ENCODE data around the gene PLSCR3.
"Not testable (repeated sequence)": the region's sequence is repeated elsewhere in the genome, so short reads cannot be mapped to it uniquely, and the experiment has no call there.

Gene PLSCR3

DNA sequence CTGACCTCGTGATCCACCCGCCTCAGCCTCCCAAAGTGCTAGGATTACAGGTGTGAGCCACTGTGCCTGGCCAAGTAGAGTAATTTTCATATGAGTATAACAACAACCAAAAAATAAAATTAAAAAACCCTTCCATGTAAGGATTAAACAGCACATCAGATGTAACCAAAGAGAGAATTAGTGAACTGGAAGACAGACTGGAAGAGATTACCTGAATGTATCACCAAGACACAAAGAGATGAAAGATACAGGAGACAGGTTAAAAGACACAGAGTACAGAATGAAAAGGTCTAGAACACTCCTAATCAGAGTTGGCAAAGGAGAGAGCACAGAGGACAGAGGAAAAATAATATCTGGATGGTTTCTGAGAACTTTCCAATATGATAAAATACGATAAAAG, 15.2 kb downstream of the PLSCR3 start:
- DNase-seq, result no peak

- no peak for DNase-seq
Measured at GRCh38 chr17:7374353-7374752, 20.0 kb downstream of the PLSCR3 start.

DNA sequence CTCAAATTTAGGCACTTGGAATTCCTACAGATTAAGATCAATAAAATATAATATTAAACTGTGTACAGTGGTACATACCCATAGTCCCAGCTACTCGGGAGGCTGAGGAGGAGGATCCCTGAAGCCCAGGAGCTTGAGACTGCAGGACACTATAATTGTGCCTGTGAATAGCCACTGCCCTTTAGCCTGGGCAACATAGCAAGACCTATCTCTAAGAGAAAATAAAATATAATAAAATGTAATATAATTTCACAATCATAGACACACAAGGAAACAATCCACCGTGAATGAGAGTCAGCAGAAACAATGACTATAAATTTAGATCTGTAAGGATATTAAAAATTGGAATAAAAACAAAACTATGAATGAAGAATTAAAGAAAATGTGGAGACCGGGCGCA, 23.5 kb downstream of the PLSCR3 start:
- no peak for DNase-seq

- DNase-seq, result no peak
Measured at GRCh38 chr17:7369825-7370224, 24.5 kb downstream of the PLSCR3 start.

GRCh38 chr17:7368599-7368994, 25.7 kb downstream of the PLSCR3 start:
- DNase-seq, result not testable (repeated sequence)

DNA sequence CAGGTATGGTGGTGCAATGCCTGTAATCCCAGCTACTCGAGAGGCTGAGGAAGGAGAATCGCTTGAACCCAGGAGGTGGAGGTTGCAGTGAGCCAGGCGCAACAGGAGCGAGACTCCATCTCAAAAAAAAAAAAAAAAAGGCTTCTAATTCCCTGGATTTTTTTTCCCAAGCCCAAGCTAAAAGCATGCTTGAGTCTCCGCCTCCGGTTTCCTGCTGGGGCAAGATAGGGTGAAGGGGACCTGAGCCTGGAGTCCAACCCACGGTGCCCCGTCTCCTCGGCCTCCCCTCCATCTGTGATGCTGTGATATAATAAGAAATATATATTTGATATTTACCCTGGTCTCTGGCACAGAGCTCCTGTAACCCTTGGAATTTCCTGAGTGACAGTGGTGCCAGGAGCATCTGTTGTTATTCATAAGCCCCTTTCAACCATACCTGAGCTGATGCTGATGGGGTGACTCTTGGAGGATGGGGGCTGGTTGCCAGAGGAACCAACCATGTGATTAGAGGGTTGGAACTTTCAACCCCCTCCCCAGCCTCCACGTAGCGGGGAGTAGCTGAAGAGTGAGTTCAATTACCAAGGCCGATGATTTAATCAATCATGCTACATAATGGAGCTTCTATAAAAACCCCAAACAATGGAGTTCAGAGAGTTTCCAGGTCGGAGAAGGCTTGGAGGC, 26.3 kb downstream of the PLSCR3 start:
- DNase-seq, result no peak

GRCh38 chr17:7367083-7367482, 27.2 kb downstream of the PLSCR3 start:
- DNase-seq, result no peak

- DNase-seq, result not testable (repeated sequence)
Measured at GRCh38 chr17:7365963-7366362, 28.4 kb downstream of the PLSCR3 start.

- no peak for DNase-seq
Measured at GRCh38 chr17:7363311-7363710, 31.0 kb downstream of the PLSCR3 start.

GRCh38 chr17:7361906-7362305, 32.4 kb downstream of the PLSCR3 start:
- no peak for DNase-seq

GRCh38 chr17:7357381-7357780, 36.9 kb downstream of the PLSCR3 start:
- DNase-seq, result no peak

DNA sequence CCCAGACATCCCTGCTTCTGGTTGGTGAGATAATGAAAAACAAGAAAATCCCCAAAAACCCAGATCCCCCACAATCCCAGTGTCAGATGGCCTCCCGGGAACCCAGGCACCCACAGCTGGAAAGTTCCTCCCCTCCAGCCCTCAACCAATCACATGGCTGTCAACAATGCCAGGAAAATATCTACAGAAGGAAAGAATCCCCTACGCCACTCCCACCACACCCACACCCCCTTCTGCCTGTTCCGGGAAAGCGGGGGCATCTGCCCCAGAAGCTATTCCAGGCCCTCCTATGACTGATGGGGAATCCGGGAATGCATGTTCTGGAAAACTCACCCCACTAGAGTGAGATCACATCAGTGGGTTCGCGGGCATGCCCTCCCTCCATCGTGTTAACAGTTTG, 37.6 kb downstream of the PLSCR3 start:
- DNase-seq, result no peak

DNA sequence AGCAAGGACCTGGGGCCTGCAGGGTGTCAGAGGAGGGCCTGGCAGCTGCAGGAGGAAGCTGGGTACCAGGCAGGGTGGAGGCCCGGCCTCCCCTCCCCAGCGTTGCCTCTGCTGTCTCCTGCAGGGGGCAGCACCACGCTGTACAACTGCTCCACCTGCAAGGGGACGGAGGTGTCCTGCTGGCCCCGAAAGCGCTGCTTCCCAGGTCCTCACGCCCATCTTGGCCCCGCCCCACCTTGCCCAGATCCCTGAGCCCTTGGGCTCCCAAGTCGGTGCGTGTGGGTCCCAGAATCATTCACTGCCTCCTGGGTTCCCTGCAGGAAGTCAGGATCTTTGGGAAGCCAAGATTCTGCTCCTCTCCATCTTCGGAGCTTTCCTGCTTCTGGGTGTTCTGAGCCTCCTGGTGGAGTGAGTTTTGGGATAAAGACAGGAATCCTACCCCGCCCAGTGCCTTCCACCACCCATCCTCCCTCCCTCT, 38.2 kb downstream of the PLSCR3 start:
- peak; percentile 66 for DNase-seq

GRCh38 chr17:7355573-7355972, 38.8 kb downstream of the PLSCR3 start:
- DNase-seq, result no peak

DNA sequence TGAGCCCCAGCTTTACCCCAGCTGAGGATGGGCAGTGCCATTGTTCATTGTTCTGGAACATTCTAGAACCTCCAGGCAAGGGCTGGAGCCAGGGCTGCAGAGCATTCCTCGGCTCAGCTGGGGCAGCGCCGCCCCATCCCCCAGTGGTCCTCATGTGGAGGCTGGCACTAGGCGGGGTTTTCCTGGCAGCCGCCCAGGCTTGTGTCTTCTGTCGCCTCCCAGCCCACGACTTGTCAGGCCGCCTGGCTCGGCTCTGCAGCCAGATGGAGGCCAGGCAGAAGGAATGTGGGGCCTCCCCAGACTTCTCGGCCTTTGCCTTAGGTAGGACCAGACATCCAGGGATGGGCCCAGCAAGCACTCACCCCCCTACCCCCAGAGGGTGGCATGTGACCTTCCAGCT, 39.3 kb downstream of the PLSCR3 start, which contains the start of gene TMEM95:
Gene TMEM95, plus strand, starts transcription at position 104 of the 400 bp plus-strand sequence. Its CDS starts 49 bp downstream, at position 153.
- peak; percentile 2 for DNase-seq

DNA sequence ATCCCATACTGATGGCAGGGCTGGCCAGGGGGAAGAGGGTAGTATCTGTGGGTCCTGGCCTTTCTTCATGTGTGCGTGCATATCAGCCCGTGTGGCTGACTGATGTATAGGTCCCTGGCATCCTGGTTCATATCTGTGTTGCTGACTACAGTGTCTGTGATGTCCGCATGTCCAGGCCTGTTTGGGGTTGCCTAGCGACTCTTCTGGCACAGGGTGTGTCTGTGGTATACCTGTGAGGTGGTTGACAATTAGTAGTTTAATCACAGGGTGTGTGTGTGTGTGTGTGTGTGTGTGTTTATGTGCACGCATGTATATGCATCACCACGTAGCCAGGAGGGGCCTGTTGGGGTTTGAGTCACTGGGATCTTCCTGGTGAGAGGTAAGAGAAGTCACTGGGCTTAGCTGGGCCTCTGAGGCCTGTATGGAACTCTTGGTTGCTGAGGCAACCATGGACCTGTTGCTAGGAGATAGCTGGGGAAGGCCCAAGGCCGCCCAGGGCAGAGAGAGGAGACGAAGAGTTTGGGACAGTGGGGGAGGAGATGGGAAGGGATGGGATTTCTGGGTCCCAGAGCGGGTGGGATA, 40.0 kb downstream of the PLSCR3 start:
- peak; percentile 20 for DNase-seq

DNA sequence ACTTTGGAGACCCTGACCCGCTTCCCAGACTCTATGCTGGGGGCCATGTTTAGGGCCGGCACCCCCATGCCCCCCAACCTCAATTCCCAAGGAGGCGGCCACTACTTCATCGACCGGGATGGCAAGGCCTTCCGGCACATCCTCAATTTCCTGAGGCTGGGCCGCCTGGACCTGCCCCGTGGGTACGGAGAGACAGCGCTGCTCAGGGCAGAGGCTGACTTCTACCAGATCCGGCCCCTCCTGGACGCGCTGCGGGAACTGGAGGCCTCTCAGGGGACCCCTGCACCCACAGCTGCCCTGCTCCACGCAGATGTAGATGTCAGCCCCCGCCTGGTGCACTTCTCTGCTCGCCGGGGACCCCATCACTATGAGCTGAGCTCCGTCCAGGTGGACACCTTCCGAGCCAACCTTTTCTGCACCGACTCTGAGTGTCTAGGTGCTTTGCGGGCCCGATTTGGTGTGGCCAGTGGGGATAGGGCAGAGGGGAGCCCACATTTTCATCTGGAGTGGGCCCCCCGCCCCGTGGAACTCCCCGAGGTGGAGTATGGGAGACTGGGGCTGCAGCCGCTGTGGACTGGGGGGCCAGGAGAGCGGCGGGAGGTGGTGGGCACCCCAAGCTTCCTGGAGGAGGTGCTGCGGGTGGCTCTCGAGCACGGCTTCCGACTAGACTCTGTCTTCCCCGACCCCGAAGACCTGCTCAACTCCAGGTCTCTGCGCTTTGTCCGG, 41.3 kb downstream of the PLSCR3 start:
- no peak for DNase-seq

- no peak for DNase-seq
Measured at GRCh38 chr17:7352503-7352889, 41.8 kb downstream of the PLSCR3 start.

DNA sequence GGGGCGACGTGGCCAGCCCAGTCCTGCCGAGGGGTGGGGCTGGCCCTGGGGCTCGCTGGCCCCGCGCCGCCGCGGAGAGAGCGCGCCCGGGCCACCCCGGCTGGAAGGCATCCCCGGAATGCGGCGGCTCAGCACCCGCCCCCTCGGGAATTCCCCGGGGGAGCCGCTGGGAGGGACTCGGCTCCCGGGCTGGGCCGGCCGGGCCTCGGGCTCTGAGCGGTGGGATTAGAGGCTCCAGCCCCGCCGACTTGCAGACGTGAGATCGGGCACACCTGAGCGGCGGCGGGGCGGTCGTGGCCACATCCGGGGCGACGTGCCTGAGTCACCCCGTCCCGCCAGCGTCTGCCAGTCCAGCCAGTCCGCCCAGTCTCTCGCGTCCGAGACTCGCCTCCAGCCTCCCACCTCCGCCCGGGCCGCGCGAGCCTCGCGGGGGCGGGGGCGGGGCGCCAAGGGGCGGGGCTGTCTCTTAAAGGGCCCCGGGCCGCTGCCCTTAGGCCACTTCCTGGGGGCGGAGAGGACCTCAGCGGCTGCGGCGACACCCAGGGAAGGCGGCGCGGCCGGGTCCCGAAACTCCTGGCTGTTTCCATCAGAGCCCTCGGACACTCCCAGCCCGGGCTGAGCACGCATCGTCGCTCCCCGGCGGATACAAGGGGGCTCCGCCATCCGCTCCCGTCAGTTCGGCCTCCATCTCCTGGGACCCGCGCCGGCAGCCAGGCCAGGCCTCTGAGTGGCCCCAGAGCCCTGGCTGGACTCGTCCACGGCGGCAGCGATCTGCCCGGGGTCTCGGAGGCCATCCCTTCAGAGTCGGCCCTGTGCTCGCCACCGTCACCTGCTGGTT, 42.4 kb downstream of the PLSCR3 start, which contains the start of gene KCTD11:
Gene KCTD11, plus strand, starts transcription at position 498 of the 838 bp plus-strand sequence.
- DNase-seq, result peak; percentile 51

DNA sequence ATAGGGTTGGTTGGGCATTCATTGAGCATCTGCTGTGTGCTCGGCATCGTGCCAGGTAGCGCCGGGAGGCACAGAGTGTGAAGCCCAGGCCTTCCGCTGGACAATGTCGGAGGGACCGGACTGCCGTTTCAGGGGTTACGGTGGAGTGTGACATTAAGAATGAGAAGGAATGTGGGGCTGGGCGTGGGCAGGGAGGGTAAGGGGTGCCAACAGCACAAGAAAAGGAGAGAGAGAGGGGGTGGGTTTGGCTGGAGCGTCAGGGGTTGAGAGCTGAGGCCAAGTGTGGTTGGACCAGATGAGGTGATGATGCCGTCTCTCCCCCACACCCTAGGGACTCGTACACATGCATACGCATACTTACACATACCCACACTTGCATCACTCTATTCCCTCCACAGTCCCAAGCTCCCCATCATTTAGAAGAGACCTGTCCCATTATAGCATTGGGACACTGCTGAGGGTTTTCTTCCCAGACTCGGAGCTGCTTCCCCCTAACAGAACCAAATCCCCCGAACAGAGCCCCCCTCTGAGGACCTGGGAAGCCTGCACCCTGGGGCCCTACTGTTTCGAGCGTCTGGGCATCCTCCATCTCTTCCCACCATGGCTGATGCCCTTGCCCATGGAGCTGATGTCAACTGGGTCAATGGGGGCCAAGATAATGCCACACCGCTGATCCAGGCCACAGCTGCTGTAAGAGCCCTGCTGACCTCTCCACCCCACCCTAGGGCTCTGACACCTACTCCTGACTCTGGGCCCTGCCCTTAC, 45.7 kb downstream of the PLSCR3 start:
- DNase-seq, result no peak

- DNase-seq, result no peak
Measured at GRCh38 chr17:7347630-7348477, 46.5 kb downstream of the PLSCR3 start.

Data from NCI-H345 (cell line).